Stimulated activated naive B cell treated with anti-CD40 and anti-IgM and Interleukin-4, amounts not matched to agents 10 μg/mL and 1 μg/mL and 100 μg/mL, for 72 hours (primary cell): ENCODE data around the gene ATP10A.
A peak's percentile ranks its signal among the peaks of the same experiment; 100 is the strongest.

ENCODE experiments used
- ATAC-seq, 2 donors: fragments of 150-1000 bp; cut with Tn5 transposase; replicated peaks; 2 replicates each; pipeline ENCODE4 v1.10.0; 2021; ENCODE audit warnings: moderate library complexity in 1 of 2
- DNase-seq: peaks from one replicate; pipeline ENCODE4 v3.0.0; 2021
- H3K27ac Mint-ChIP-seq: one replicate; pipeline ENCODE4 v1.8.0; 2022; ENCODE audit warnings: mild to moderate bottlenecking, mixed read lengths
- H3K27me3 Mint-ChIP-seq, 2 donors: one replicate each; pipeline ENCODE4 v1.8.0; 2022; ENCODE audit warnings: mixed read lengths in 2 of 2
- H3K36me3 Mint-ChIP-seq, 2 donors: one replicate each; pipeline ENCODE4 v1.8.0; 2022; ENCODE audit warnings: mixed read lengths in 2 of 2, mild to moderate bottlenecking in 1 of 2
- H3K4me1 Mint-ChIP-seq, 2 donors: one replicate each; pipeline ENCODE4 v1.8.0; 2022; ENCODE audit warnings: mixed read lengths in 2 of 2, mild to moderate bottlenecking in 1 of 2
- H3K4me3 Mint-ChIP-seq, 2 donors: one replicate each; pipeline ENCODE4 v1.8.0; 2022; ENCODE audit warnings: mild to moderate bottlenecking in 2 of 2, mixed read lengths in 2 of 2, moderate library complexity in 1 of 2
- H3K9me3 Mint-ChIP-seq, 2 donors: one replicate each; pipeline ENCODE4 v1.8.0; 2022; ENCODE audit warnings: mixed read lengths in 2 of 2, mild to moderate bottlenecking in 1 of 2

ATP10A gene, protein sequence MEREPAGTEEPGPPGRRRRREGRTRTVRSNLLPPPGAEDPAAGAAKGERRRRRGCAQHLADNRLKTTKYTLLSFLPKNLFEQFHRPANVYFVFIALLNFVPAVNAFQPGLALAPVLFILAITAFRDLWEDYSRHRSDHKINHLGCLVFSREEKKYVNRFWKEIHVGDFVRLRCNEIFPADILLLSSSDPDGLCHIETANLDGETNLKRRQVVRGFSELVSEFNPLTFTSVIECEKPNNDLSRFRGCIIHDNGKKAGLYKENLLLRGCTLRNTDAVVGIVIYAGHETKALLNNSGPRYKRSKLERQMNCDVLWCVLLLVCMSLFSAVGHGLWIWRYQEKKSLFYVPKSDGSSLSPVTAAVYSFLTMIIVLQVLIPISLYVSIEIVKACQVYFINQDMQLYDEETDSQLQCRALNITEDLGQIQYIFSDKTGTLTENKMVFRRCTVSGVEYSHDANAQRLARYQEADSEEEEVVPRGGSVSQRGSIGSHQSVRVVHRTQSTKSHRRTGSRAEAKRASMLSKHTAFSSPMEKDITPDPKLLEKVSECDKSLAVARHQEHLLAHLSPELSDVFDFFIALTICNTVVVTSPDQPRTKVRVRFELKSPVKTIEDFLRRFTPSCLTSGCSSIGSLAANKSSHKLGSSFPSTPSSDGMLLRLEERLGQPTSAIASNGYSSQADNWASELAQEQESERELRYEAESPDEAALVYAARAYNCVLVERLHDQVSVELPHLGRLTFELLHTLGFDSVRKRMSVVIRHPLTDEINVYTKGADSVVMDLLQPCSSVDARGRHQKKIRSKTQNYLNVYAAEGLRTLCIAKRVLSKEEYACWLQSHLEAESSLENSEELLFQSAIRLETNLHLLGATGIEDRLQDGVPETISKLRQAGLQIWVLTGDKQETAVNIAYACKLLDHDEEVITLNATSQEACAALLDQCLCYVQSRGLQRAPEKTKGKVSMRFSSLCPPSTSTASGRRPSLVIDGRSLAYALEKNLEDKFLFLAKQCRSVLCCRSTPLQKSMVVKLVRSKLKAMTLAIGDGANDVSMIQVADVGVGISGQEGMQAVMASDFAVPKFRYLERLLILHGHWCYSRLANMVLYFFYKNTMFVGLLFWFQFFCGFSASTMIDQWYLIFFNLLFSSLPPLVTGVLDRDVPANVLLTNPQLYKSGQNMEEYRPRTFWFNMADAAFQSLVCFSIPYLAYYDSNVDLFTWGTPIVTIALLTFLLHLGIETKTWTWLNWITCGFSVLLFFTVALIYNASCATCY (N-terminal part only)

GRCh38 chr15:25863111-25863967 is at the start of gene ATP10A:
TSS of gene ATP10A (minus strand) at chr15:25863327. CDS start at chr15:25863096, 231 bp downstream.
- Mint-ChIP-seq H3K36me3 (no peaks in the 10 kb centered on the region), H3K27me3 (peaks cover 59 to 76% of the 10 kb centered on the region in 2 donors), H3K27ac (peak within 1 kb of the TSS; percentile 71), H3K9me3 (no peaks in the 10 kb centered on the region), H3K4me1 (peaks cover 22 to 35% of the 10 kb centered on the region in 2 donors), H3K4me3 (peak within 1 kb of the TSS; percentile 76 to 80)
- ATAC-seq (peak; percentile 8 to 22), DNase-seq (no peak)

DNA sequence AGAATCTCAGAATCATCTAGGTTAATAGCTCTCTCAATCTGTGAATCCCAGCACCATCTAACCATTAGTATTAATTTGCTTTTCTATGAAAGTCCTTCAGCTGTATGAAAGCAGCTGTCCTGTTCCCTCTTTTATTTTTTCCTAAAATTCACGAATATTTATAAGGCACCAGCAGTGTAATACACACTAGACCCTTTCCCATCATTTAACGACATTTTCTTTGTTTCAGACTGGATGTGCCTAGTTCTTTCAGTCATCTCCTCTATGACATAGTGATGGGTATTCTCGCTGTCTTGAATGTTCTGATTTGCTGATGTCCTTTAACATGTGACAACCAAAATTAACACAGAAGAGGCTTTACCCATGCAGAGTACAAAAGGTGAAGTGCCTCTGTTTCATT is 48.9 kb upstream of the ATP10A start:
- DNase-seq (no peak), ATAC-seq (no peak)
- no peaks in the 10 kb centered on the region for H3K36me3 Mint-ChIP-seq

GRCh38 chr15:25910832-25911231 is 47.7 kb upstream of the ATP10A start:
- Mint-ChIP-seq H3K27ac (no peak overlapping the region), H3K4me1 (no peaks in the 10 kb centered on the region), H3K27me3 (peaks cover 0 to 7% of the 10 kb centered on the region in 2 donors), H3K9me3 (peaks cover 0 to 2% of the 10 kb centered on the region in 2 donors), H3K36me3 (no peaks in the 10 kb centered on the region), H3K4me3 (no peak overlapping the region)
- ATAC-seq (no peak), DNase-seq (no peak)

More for the DNA sequence above, 48.9 kb upstream of the ATP10A start:
- no peak overlapping the region for H3K27ac Mint-ChIP-seq
- H3K4me3 Mint-ChIP-seq: no peak overlapping the region
- H3K4me1 Mint-ChIP-seq: no peaks in the 10 kb centered on the region
- peaks cover 0 to 2% of the 10 kb centered on the region in 2 donors for H3K9me3 Mint-ChIP-seq
- H3K27me3 Mint-ChIP-seq: peaks cover 0 to 12% of the 10 kb centered on the region in 2 donors

- H3K9me3 Mint-ChIP-seq: peaks cover 0 to 2% of the 10 kb centered on the region in 2 donors
- no peak for DNase-seq
- ATAC-seq: no peak
- peaks cover 0 to 7% of the 10 kb centered on the region in 2 donors for H3K27me3 Mint-ChIP-seq
- H3K27ac Mint-ChIP-seq: no peak overlapping the region
- no peak overlapping the region for H3K4me3 Mint-ChIP-seq
- peaks cover 0 to 2% of the 10 kb centered on the region in 2 donors for H3K4me1 Mint-ChIP-seq
- no peaks in the 10 kb centered on the region for H3K36me3 Mint-ChIP-seq
These were observed 46.7 kb upstream of the ATP10A start for GRCh38 chr15:25909806-25910205.

GRCh38 chr15:25909325-25909724 is 46.2 kb upstream of the ATP10A start:
- H3K27me3 Mint-ChIP-seq: peaks cover 0 to 7% of the 10 kb centered on the region in 2 donors
- ATAC-seq (no peak), DNase-seq (no peak)
- peaks cover 0 to 2% of the 10 kb centered on the region in 2 donors for H3K9me3 Mint-ChIP-seq
- H3K36me3 Mint-ChIP-seq: no peaks in the 10 kb centered on the region
- H3K4me3 Mint-ChIP-seq: no peak overlapping the region
- H3K27ac Mint-ChIP-seq: no peak overlapping the region
- peaks cover 0 to 2% of the 10 kb centered on the region in 2 donors for H3K4me1 Mint-ChIP-seq

DNA sequence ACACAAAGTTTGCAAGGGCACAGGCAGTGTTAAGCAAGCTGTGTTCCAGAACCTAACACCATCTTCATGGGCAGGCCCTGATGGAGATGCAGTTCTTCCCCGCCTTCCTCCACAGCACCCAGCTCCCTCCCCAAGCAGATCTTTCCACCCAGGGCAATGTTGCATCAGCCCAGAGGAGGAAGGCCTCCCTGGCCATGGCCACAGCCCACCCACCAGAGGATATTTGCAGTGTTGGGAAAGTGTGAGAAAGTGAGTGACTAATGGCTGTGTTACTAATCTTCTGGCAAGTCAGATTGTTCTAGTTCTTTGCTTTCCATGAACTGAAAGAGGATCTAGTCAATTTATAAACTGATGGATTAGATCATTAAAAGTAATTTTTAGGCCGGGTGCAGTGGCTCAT is 42.0 kb upstream of the ATP10A start:
- Mint-ChIP-seq H3K9me3 (no peaks in the 10 kb centered on the region), H3K4me1 (peaks cover 0 to 3% of the 10 kb centered on the region in 2 donors), H3K27me3 (peaks cover 9 to 15% of the 10 kb centered on the region in 2 donors), H3K4me3 (no peak overlapping the region), H3K27ac (no peak overlapping the region), H3K36me3 (no peaks in the 10 kb centered on the region)
- no peak for DNase-seq
- ATAC-seq: no peak

- H3K27ac Mint-ChIP-seq: no peak overlapping the region
- peaks cover 0 to 3% of the 10 kb centered on the region in 2 donors for H3K4me1 Mint-ChIP-seq
- H3K27me3 Mint-ChIP-seq: peaks cover 8 to 10% of the 10 kb centered on the region in 2 donors
- no peak for DNase-seq
- H3K36me3 Mint-ChIP-seq: no peaks in the 10 kb centered on the region
- ATAC-seq: no peak
- no peak overlapping the region for H3K4me3 Mint-ChIP-seq
- H3K9me3 Mint-ChIP-seq: no peaks in the 10 kb centered on the region
These were observed 40.0 kb upstream of the ATP10A start for GRCh38 chr15:25903024-25903581.

DNA sequence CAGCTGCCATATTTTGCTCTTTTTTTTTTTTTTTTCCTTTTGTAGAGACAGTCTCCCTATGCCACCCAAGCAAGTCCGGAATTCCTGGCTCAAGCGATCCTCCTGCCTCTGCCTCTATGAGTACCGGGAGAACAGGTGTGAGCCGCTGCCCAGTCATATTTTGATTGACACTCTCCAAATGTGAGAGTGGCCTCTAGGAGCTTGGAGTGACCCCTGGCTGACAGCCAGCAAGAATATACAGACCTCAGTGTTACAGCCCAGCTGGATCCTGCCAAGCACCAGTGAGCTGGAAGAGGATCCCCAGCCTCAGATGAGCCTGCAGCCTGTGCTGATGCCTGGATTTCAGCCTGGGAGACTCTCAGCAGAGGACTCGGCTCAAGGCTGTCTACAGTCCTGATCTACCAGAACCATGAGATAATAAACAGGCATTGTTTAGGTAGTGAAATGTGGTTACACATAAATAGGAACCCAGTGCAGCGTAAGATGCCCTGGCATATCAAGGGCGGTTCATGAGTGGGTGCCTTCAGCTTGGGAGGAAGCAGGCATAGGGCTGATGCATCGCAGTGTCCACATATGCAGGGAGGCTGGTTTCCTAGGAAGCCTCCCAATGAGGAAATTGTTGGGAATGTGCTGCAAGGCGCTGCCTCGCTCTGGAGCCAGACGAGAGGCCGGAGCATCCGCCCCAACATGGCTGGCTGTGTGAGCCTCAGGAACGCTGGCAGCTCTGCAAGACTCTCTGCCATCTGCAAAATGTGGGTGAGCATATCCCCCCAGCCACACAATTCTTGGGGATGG is 38.9 kb upstream of the ATP10A start:
- H3K27ac Mint-ChIP-seq: no peak overlapping the region
- no peak overlapping the region for H3K4me3 Mint-ChIP-seq
- ATAC-seq: no peak
- peaks cover 0 to 3% of the 10 kb centered on the region in 2 donors for H3K4me1 Mint-ChIP-seq
- H3K9me3 Mint-ChIP-seq: no peaks in the 10 kb centered on the region
- peaks cover 8 to 14% of the 10 kb centered on the region in 2 donors for H3K27me3 Mint-ChIP-seq
- no peaks in the 10 kb centered on the region for H3K36me3 Mint-ChIP-seq
- DNase-seq: no peak

- Mint-ChIP-seq H3K4me1 (peaks cover 0 to 3% of the 10 kb centered on the region in 2 donors), H3K4me3 (no peak overlapping the region), H3K27me3 (peaks cover 10 to 16% of the 10 kb centered on the region in 2 donors), H3K27ac (no peak overlapping the region), H3K9me3 (no peaks in the 10 kb centered on the region), H3K36me3 (no peaks in the 10 kb centered on the region)
- ATAC-seq (no peak), DNase-seq (no peak)
These were observed 37.8 kb upstream of the ATP10A start for GRCh38 chr15:25900901-25901300.

DNA sequence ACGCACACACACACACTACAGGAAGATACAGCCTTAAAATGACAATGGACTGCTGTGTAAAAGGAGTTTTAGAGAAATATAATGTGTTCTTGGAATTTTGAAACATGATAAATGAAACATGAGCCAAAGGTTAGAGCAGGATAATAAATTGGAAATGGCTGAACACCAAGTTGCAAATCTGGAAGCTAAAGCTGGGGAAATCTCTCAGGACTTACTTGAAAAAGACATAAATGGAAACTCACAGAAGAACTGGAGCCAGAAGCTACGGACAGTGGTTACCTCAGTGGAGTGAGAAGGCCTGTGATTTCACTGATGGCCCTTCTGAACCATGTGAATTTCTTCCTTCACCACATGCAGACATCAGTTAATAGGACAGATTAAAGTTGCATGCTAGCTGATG is 37.3 kb upstream of the ATP10A start:
- Mint-ChIP-seq H3K27me3 (peaks cover 14 to 20% of the 10 kb centered on the region in 2 donors), H3K27ac (no peak overlapping the region), H3K36me3 (no peaks in the 10 kb centered on the region), H3K9me3 (no peaks in the 10 kb centered on the region), H3K4me3 (no peak overlapping the region), H3K4me1 (peaks cover 0 to 3% of the 10 kb centered on the region in 2 donors)
- DNase-seq: no peak
- no peak for ATAC-seq

GRCh38 chr15:25899870-25900269 is 36.7 kb upstream of the ATP10A start:
- Mint-ChIP-seq H3K36me3 (no peaks in the 10 kb centered on the region), H3K4me1 (peaks cover 0 to 2% of the 10 kb centered on the region in 2 donors)

GRCh38 chr15:25897658-25898057 is 34.5 kb upstream of the ATP10A start:
- Mint-ChIP-seq H3K36me3 (no peaks in the 10 kb centered on the region), H3K27me3 (peaks cover 21 to 29% of the 10 kb centered on the region in 2 donors), H3K27ac (no peak overlapping the region), H3K4me3 (no peak overlapping the region), H3K4me1 (no peaks in the 10 kb centered on the region), H3K9me3 (no peaks in the 10 kb centered on the region)
- DNase-seq: no peak
- no peak for ATAC-seq

More at GRCh38 chr15:25899870-25900269, 36.7 kb upstream of the ATP10A start:
- no peak for ATAC-seq
- no peaks in the 10 kb centered on the region for H3K9me3 Mint-ChIP-seq
- no peak for DNase-seq
- H3K4me3 Mint-ChIP-seq: no peak overlapping the region
- peaks cover 19 to 20% of the 10 kb centered on the region in 2 donors for H3K27me3 Mint-ChIP-seq
- no peak overlapping the region for H3K27ac Mint-ChIP-seq
